SK-N-SH (cell line): ENCODE data around the gene NDUFAF5.

ENCODE experiments used
- POLR2AphosphoS5 ChIP-seq: IDR thresholded peaks from 2 replicates; pipeline ENCODE4 v1.6.1; 2012; ENCODE audit warnings: low read depth, low read length
- RFX5 ChIP-seq: IDR thresholded peaks from 2 replicates; pipeline ENCODE4 v1.6.1; 2012; ENCODE audit warnings: mild to moderate bottlenecking, improper control_type of control experiment, low read length
- TF ChIP-seq, protein P1 (sequence below): fragments of 200-600 bp; sonication (generic); IDR thresholded peaks from 2 replicates; pipeline ENCODE4 v1.6.1; 2017; ENCODE audit warnings: antibody characterized with exemption, mild to moderate bottlenecking, moderate library complexity

DNA sequence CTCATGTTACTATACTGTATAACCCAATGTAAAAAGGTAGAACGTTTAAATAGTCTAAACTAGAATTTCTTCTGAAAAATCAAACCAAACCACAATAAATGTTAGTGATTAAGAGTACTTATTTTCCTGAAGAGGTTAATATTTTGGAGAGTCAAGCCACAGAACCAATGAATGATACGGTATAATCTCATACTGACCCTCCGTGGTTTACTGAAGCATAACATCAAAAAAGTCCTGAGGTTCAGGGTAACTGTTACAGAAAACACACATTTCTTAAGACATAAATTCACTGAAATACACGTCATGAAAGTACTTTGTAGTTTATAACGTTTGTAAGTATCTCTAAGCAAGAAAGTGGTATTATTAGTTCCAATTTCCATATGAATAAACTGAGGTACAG, 29.0 kb upstream of the NDUFAF5 start:
- TF ChIP-seq, protein P1, sequence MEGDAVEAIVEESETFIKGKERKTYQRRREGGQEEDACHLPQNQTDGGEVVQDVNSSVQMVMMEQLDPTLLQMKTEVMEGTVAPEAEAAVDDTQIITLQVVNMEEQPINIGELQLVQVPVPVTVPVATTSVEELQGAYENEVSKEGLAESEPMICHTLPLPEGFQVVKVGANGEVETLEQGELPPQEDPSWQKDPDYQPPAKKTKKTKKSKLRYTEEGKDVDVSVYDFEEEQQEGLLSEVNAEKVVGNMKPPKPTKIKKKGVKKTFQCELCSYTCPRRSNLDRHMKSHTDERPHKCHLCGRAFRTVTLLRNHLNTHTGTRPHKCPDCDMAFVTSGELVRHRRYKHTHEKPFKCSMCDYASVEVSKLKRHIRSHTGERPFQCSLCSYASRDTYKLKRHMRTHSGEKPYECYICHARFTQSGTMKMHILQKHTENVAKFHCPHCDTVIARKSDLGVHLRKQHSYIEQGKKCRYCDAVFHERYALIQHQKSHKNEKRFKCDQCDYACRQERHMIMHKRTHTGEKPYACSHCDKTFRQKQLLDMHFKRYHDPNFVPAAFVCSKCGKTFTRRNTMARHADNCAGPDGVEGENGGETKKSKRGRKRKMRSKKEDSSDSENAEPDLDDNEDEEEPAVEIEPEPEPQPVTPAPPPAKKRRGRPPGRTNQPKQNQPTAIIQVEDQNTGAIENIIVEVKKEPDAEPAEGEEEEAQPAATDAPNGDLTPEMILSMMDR, result no peak
- no peak for TF ChIP-seq POLR2AphosphoS5
- no peak for TF ChIP-seq RFX5
